ENCODE results near the gene EFL1. TPM values are rescaled to one million over a fixed set of nuclear protein-coding genes. Genes with fewer than 3 reads are reported as not detected.

The EFL1 gene
- total and polyA plus RNA-seq, 2 of the 8 experiments (the other 6 are each of a cell fraction or from before 2014, with no cell fraction given) = 10.8 to 31.5 TPM

GRCh38 chr15:82301296-82302016 is 38.9 kb upstream of the EFL1 start (continued):
- TF ChIP-seq, protein P1, sequence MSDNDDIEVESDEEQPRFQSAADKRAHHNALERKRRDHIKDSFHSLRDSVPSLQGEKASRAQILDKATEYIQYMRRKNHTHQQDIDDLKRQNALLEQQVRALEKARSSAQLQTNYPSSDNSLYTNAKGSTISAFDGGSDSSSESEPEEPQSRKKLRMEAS (IDR thresholded peaks at IDR 0.05) = no peak
